ENCODE results near the gene DNER.
"Not testable (repeated sequence)": the region's sequence is repeated elsewhere in the genome, so short reads cannot be mapped to it uniquely, and the experiment has no call there.

The DNER gene

DNA sequence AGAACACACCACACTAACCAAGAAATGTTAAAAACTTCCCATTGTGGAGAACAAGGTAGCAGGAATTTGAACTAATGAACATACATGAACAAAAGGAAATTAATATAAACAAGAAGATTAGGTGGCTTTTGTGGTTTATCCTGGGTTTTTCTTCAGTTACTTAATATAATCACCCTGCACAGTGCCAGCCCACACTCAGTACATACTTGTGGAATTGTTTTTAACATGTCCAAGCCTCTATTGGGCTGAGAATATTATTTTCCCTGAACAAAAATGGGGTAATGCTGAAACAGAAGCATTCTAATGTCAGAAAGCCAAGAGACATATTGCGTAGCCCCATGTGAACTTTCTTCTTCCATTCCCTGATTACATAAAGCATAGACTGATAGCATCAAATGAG, 202.8 kb downstream of the DNER start:
- Histone ChIP-seq H3K9me3 (ENCODE audit: severe bottlenecking) (no peaks in the 10 kb centered on the region), H3K4me1 (ENCODE audit: insufficient read depth, poor library complexity, severe bottlenecking) (no peaks in the 10 kb centered on the region), H3K27ac (ENCODE audit: poor library complexity, severe bottlenecking) (no peak overlapping the region), H3K27me3 (ENCODE audit: insufficient read depth, poor library complexity, severe bottlenecking) (no peaks in the 10 kb centered on the region), H3K4me3 (ENCODE audit: severe bottlenecking) (no peak overlapping the region), H3K36me3 (ENCODE audit: low read depth) (no peaks in the 10 kb centered on the region; the same call in 1 of the 2 replicates)
- DNase-seq (ENCODE audit: low spot score), result no peak
- ATAC-seq (ENCODE audit: low read depth), result no peak
- no peak for TF ChIP-seq CTCF (IDR thresholded peaks at IDR 0.05; ENCODE audit: poor library complexity, severe bottlenecking)

DNA sequence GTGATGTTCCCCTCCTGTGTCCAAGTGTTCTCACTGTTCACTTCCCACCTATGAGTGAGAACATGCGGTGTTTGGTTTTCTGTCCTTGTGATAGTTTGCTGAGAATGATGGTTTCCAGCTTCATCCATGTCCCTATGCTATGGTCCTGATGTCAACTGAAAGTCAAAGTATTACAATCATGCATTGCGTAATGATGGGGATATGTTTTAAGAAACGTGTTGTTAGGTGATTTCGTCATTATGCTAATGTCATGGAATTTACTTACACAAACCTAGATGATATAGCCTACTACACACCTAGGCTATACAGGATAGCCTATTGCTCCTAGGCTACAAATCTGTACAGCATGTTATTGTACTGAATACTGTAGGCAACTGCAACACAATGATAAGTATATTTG, 207.7 kb downstream of the DNER start:
- not testable (repeated sequence) for ATAC-seq (ENCODE audit: low read depth); H3K27ac ChIP-seq (ENCODE audit: poor library complexity, severe bottlenecking); H3K9me3 ChIP-seq (ENCODE audit: severe bottlenecking); H3K27me3 ChIP-seq (ENCODE audit: insufficient read depth, poor library complexity, severe bottlenecking); H3K36me3 ChIP-seq (ENCODE audit: low read depth); H3K4me3 ChIP-seq (ENCODE audit: severe bottlenecking); DNase-seq (ENCODE audit: low spot score); H3K4me1 ChIP-seq (ENCODE audit: insufficient read depth, poor library complexity, severe bottlenecking)

GRCh38 chr2:229501051-229501794, 213.1 kb downstream of the DNER start:
- Histone ChIP-seq H3K27ac (ENCODE audit: poor library complexity, severe bottlenecking) (no peak overlapping the region), H3K4me3 (ENCODE audit: severe bottlenecking) (no peak overlapping the region), H3K36me3 (ENCODE audit: low read depth) (peaks cover 3% of the 10 kb centered on the region; the same call in 1 of the 2 replicates), H3K27me3 (ENCODE audit: insufficient read depth, poor library complexity, severe bottlenecking) (no peaks in the 10 kb centered on the region), H3K4me1 (ENCODE audit: insufficient read depth, poor library complexity, severe bottlenecking) (no peaks in the 10 kb centered on the region), H3K9me3 (ENCODE audit: severe bottlenecking) (no peaks in the 10 kb centered on the region)
- ATAC-seq (ENCODE audit: low read depth), result no peak
- TF ChIP-seq CTCF (IDR thresholded peaks at IDR 0.05; ENCODE audit: poor library complexity, severe bottlenecking), result no peak
- DNase-seq (ENCODE audit: low spot score), result no peak

DNA sequence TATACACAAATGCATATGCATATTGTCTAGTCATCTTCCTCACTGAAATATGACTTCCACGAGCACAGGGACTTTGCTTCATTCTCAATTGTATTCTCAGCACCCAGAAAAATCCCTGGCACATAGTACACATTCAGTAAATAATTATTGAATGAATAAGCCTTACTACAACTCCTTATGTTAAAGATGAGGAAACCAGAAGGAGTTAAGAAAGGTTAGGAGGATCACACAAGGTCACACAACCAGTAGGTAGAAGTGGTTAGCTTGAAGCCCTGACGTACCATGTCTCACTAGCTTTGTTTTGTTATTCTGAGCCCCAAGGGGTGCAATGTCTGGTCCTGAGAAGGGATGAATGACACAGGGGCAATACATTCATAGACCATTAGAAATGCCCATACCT, 222.3 kb downstream of the DNER start:
- Histone ChIP-seq H3K27me3 (ENCODE audit: insufficient read depth, poor library complexity, severe bottlenecking) (no peaks in the 10 kb centered on the region), H3K4me3 (ENCODE audit: severe bottlenecking) (no peak overlapping the region), H3K4me1 (ENCODE audit: insufficient read depth, poor library complexity, severe bottlenecking) (peaks cover 10% of the 10 kb centered on the region), H3K36me3 (ENCODE audit: low read depth) (peaks cover 4% of the 10 kb centered on the region; the same call in 1 of the 2 replicates), H3K27ac (ENCODE audit: poor library complexity, severe bottlenecking) (peak overlapping the region; percentile 68), H3K9me3 (ENCODE audit: severe bottlenecking) (no peaks in the 10 kb centered on the region)
- ATAC-seq (ENCODE audit: low read depth), result no peak
- DNase-seq (ENCODE audit: low spot score), result no peak
- TF ChIP-seq CTCF (IDR thresholded peaks at IDR 0.05; ENCODE audit: poor library complexity, severe bottlenecking), result no peak

GRCh38 chr2:229490167-229490566, 224.2 kb downstream of the DNER start:
- DNase-seq (ENCODE audit: low spot score) (no peak), ATAC-seq (ENCODE audit: low read depth) (no peak)
- Histone ChIP-seq H3K4me1 (ENCODE audit: insufficient read depth, poor library complexity, severe bottlenecking) (peaks cover 10% of the 10 kb centered on the region), H3K4me3 (ENCODE audit: severe bottlenecking) (no peak overlapping the region), H3K36me3 (ENCODE audit: low read depth) (no peaks in the 10 kb centered on the region), H3K27ac (ENCODE audit: poor library complexity, severe bottlenecking) (peak overlapping the region; percentile 68), H3K9me3 (ENCODE audit: severe bottlenecking) (no peaks in the 10 kb centered on the region), H3K27me3 (ENCODE audit: insufficient read depth, poor library complexity, severe bottlenecking) (no peaks in the 10 kb centered on the region)
- TF ChIP-seq CTCF (IDR thresholded peaks at IDR 0.05; ENCODE audit: poor library complexity, severe bottlenecking), result no peak

Measured in RWPE2 (cell line).